Measurements from ENCODE around the gene MMP15.

MMP15 gene

DNA sequence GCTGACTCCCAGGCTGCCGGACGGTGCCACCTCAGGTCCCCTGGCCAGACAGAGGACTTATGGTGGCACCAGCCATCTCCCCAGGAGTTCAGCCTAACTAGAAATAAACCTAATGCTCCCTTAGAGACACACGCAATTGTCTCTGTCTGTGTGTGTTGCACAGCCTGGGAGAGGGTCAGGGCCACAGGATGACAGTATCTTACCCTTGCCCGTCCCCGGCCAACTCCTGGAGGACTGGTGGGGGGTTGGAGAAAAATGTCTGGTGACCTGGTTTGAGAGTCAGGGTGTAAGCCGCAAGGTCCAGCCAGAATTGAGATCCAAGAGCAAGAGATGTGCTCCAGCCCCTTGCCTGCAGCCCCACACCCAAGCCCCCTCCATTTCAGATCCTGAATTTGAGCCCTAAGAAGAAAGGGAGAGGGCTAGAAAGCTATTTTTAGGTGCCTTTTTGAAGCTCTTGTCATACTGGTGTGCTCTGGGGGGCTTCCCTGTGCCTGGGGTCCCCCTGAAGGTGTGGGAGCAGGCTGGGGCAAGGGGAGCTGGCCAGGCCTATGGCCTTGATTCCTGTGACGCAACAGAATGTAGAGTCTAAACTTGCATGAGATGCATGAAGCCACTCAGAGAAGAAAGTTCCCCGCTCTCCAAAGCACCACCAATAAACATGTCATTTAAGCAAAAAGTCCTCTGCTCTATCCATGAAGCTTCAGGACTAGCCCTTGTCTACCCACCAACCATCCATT lies 37.9 kb upstream of the MMP15 start:
- no peaks in the 10 kb centered on the region for H3K79me2 ChIP-seq (ENCODE audit: insufficient read depth, low read length)
- H3K36me3 ChIP-seq (ENCODE audit: insufficient read depth, low read length) = no peaks in the 10 kb centered on the region
- no peaks in the 10 kb centered on the region for H3K9me3 ChIP-seq (ENCODE audit: low read length)
- H3K9me2 ChIP-seq (ENCODE audit: low read depth, low read length) = no peaks in the 10 kb centered on the region
- H3K4me1 ChIP-seq (ENCODE audit: insufficient read depth, low read length, severe bottlenecking) = no peaks in the 10 kb centered on the region
- no peak overlapping the region for H3K4me2 ChIP-seq (ENCODE audit: low read length)
- 0 out of 2 replicates have a peak, but pooled peaks cover 6% of the 10 kb centered on the region for H3K27me3 ChIP-seq (ENCODE audit: insufficient read depth, low read length)
- H3K27ac ChIP-seq (ENCODE audit: low read depth, low read length, poor library complexity, severe bottlenecking) = no peak overlapping the region
- no peak overlapping the region for H2AFZ ChIP-seq (ENCODE audit: low read length)
- H3K9ac ChIP-seq (ENCODE audit: low read length) = no peak overlapping the region
- no peaks in the 10 kb centered on the region for H3F3A ChIP-seq (ENCODE audit: insufficient read depth, low read length)
- no peak overlapping the region for H3K4me3 ChIP-seq (ENCODE audit: low read depth, low read length, poor library complexity, severe bottlenecking)
- TF ChIP-seq, protein P1, sequence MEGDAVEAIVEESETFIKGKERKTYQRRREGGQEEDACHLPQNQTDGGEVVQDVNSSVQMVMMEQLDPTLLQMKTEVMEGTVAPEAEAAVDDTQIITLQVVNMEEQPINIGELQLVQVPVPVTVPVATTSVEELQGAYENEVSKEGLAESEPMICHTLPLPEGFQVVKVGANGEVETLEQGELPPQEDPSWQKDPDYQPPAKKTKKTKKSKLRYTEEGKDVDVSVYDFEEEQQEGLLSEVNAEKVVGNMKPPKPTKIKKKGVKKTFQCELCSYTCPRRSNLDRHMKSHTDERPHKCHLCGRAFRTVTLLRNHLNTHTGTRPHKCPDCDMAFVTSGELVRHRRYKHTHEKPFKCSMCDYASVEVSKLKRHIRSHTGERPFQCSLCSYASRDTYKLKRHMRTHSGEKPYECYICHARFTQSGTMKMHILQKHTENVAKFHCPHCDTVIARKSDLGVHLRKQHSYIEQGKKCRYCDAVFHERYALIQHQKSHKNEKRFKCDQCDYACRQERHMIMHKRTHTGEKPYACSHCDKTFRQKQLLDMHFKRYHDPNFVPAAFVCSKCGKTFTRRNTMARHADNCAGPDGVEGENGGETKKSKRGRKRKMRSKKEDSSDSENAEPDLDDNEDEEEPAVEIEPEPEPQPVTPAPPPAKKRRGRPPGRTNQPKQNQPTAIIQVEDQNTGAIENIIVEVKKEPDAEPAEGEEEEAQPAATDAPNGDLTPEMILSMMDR (IDR thresholded peaks at IDR 0.05; ENCODE audit: low read length) = no peak
- no peak for TF ChIP-seq EZH2 (IDR thresholded peaks at IDR 0.05; ENCODE audit: borderline replicate concordance, low read length)
- H4K20me1 ChIP-seq (ENCODE audit: insufficient read depth, low read length) = no peaks in the 10 kb centered on the region

GRCh38 chr16:57988929-57989328 lies 36.6 kb upstream of the MMP15 start:
- Histone ChIP-seq H3K4me2 (ENCODE audit: low read length) (no peak overlapping the region), H3K79me2 (ENCODE audit: insufficient read depth, low read length) (no peaks in the 10 kb centered on the region), H3F3A (ENCODE audit: insufficient read depth, low read length) (no peaks in the 10 kb centered on the region), H3K4me1 (ENCODE audit: insufficient read depth, low read length, severe bottlenecking) (no peaks in the 10 kb centered on the region), H4K20me1 (ENCODE audit: insufficient read depth, low read length) (no peaks in the 10 kb centered on the region), H3K27me3 (ENCODE audit: insufficient read depth, low read length) (0 out of 2 replicates have a peak, but pooled peaks cover 6% of the 10 kb centered on the region), H3K27ac (ENCODE audit: low read depth, low read length, poor library complexity, severe bottlenecking) (no peak overlapping the region), H3K9ac (ENCODE audit: low read length) (no peak overlapping the region), H3K9me2 (ENCODE audit: low read depth, low read length) (no peaks in the 10 kb centered on the region), H3K9me3 (ENCODE audit: low read length) (no peaks in the 10 kb centered on the region), H3K36me3 (ENCODE audit: insufficient read depth, low read length) (no peaks in the 10 kb centered on the region), H2AFZ (ENCODE audit: low read length) (no peak overlapping the region), H3K4me3 (ENCODE audit: low read depth, low read length, poor library complexity, severe bottlenecking) (no peak overlapping the region)
- TF ChIP-seq EZH2 (IDR thresholded peaks at IDR 0.05; ENCODE audit: borderline replicate concordance, low read length) = no peak
- TF ChIP-seq, protein P1 (IDR thresholded peaks at IDR 0.05; ENCODE audit: low read length) = no peak

DNA sequence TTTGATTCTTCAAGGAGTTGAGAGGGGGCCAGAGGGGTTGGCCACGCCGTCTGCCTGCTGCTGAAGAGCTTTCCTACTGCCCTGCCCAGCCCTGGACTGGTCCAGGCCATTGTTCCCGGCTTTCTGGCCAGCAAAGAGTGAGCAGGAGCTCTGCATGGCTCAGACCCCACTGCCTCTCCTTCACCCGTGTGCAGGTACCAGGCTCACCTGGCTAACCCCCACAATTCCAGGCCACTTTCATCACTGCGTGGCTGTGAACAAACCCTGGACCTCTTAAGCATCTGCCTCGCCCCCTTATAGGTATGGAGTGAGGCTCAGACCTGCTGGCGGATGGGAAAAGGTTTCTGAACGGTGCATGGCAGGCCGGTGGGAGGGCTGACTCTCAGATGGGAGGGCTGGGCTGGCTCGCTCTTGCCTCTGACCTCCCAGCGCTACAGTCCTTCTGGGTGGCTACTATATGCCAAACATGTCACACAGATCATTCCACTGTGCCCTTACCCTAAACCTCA lies 33.9 kb upstream of the MMP15 start:
- Histone ChIP-seq H3K27me3 (ENCODE audit: insufficient read depth, low read length) (0 out of 2 replicates have a peak, but pooled peaks cover 6% of the 10 kb centered on the region), H3K36me3 (ENCODE audit: insufficient read depth, low read length) (peaks cover 4% of the 10 kb centered on the region), H3K4me3 (ENCODE audit: low read depth, low read length, poor library complexity, severe bottlenecking) (no peak overlapping the region), H3K4me2 (ENCODE audit: low read length) (no peak overlapping the region), H3K4me1 (ENCODE audit: insufficient read depth, low read length, severe bottlenecking) (no peaks in the 10 kb centered on the region), H3F3A (ENCODE audit: insufficient read depth, low read length) (no peaks in the 10 kb centered on the region), H3K27ac (ENCODE audit: low read depth, low read length, poor library complexity, severe bottlenecking) (no peak overlapping the region), H3K9me3 (ENCODE audit: low read length) (no peaks in the 10 kb centered on the region), H2AFZ (ENCODE audit: low read length) (no peak overlapping the region), H3K9me2 (ENCODE audit: low read depth, low read length) (no peaks in the 10 kb centered on the region), H4K20me1 (ENCODE audit: insufficient read depth, low read length) (no peaks in the 10 kb centered on the region), H3K9ac (ENCODE audit: low read length) (no peak overlapping the region), H3K79me2 (ENCODE audit: insufficient read depth, low read length) (no peaks in the 10 kb centered on the region)
- TF ChIP-seq EZH2 (IDR thresholded peaks at IDR 0.05; ENCODE audit: borderline replicate concordance, low read length) = no peak
- TF ChIP-seq, protein P1 (IDR thresholded peaks at IDR 0.05; ENCODE audit: low read length) = no peak
